ENCODE results near the gene MYH10.
"Not testable (repeated sequence)": the region's sequence is repeated elsewhere in the genome, so short reads cannot be mapped to it uniquely, and the experiment has no call there.

The MYH10 gene

DNA sequence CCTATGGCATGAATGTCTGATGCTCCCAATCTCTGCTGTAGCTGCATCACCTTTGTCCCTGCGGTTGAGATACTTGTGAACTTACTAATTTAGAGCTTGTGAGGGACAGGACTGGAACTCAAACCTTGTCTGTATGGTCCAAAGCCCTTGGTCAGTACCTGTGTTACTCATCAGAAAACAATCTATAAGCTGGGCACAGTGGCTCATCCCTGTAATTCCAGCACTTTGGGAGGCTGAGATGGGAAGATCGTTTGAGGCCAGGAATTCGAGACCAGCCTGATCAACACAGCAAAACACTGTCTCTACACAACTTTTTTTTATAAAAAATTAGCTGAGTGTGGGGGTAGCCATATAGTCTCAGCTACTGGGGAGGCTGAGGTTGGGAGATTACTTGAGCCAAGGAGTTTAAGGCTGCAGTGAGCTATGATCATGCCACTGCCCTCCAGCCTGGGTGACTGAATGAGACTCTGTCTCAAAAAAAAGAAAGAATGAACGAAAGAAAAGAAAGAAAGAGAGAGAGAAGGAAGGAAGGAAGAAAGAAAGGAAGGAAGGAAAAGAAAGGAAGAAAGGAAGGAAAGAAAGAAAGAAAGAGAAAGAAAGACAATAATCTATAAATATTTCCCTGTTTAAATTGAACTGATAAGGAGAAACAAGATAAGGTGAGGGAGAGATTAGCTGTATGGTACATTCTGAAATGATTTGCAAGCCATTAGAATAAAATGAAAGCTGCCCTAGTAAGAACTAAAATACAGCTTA is 31.7 kb upstream of the MYH10 start:
- DNase-seq (ENCODE audit: low read depth, low spot score): no peak
- no peak overlapping the region for H3K4me3 ChIP-seq (ENCODE audit: low read depth, low read length)
- TF ChIP-seq, protein P1, sequence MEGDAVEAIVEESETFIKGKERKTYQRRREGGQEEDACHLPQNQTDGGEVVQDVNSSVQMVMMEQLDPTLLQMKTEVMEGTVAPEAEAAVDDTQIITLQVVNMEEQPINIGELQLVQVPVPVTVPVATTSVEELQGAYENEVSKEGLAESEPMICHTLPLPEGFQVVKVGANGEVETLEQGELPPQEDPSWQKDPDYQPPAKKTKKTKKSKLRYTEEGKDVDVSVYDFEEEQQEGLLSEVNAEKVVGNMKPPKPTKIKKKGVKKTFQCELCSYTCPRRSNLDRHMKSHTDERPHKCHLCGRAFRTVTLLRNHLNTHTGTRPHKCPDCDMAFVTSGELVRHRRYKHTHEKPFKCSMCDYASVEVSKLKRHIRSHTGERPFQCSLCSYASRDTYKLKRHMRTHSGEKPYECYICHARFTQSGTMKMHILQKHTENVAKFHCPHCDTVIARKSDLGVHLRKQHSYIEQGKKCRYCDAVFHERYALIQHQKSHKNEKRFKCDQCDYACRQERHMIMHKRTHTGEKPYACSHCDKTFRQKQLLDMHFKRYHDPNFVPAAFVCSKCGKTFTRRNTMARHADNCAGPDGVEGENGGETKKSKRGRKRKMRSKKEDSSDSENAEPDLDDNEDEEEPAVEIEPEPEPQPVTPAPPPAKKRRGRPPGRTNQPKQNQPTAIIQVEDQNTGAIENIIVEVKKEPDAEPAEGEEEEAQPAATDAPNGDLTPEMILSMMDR (IDR thresholded peaks at IDR 0.05; ENCODE audit: low read depth, low read length): no peak
- in situ Hi-C loops (cut with HindIII; ENCODE audit: low sequenced_read_pairs): no loop called here

DNA sequence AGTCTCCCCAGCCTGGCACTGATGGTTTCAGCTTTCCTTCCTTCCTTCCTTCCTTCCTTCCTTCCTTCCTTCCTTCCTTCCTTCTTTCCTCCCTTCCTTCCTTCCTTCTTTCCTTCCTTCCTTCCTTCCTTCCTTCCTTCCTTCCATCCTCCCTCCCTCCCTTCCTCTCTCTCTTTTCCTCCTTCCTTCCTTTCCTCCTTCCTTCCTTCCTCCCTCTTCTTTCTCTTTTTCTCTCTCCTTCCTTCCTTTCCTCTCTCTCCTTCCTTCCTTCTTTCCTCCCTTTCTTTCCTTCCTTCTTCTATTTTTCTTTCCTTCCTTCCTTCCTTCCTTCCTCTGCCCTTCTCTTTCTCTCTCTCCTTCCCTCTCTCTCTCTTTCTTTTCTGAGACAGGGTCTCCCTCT is 30.2 kb upstream of the MYH10 start:
- in situ Hi-C loops (cut with HindIII; ENCODE audit: low sequenced_read_pairs); DNase-seq (ENCODE audit: low read depth, low spot score); H3K4me3 ChIP-seq (ENCODE audit: low read depth, low read length): not testable (repeated sequence)

DNA sequence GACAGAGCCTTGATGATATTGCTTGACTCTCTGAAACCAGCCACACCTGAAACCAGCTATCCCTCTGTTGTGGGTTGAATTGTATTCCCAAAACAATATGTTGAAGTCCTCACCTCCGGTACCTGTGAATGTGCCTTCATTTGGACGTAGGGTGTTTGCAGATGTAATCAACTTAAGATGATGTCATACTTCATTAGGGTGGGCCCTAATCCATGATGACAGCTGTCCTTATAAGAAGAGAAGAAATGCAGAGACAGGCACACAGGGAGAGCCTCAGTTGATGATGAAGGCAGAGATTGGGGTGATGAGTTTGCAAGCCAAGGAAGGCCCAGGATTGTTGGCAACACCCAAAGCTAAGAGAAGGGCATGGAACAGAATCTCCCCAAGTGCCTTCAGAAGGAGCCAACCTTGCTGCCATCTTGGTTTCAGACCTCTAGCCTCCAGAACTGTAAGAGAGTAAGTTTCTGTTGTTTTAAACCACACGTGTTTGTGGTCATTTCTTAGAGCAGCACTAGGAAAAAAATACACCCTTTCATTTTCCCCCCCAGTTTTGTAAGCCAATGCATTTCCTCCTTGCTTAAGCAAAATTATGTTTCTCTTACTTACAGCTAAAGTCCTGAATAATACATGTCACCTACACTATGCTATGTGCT is 29.4 kb upstream of the MYH10 start:
- no peak overlapping the region for H3K4me3 ChIP-seq (ENCODE audit: low read depth, low read length)
- DNase-seq (ENCODE audit: low read depth, low spot score): no peak
- TF ChIP-seq, protein P1 (IDR thresholded peaks at IDR 0.05; ENCODE audit: low read depth, low read length): no peak
- in situ Hi-C loops (cut with HindIII; ENCODE audit: low sequenced_read_pairs): no loop called here

DNA sequence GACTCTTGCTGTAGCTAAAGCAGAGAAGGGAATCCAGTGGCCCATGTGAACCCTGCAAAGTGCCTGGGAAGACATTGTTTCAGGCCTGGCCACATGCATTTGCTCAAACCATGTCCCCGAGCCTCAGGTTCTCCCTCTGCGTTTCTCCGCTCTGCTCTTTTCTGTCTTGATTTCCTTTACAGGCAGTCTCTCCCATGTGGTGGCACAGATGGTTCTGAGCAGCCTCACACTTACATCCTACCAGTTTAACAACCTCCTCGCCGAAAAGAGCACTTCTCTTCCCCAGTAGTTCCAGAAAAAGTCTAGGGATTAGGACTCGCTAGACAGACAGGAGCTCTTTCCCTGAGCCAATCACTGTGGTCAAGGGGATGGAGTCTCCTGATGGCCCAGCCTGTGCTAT is 28.3 kb upstream of the MYH10 start:
- no peak overlapping the region for H3K4me3 ChIP-seq (ENCODE audit: low read depth, low read length)
- TF ChIP-seq, protein P1 (IDR thresholded peaks at IDR 0.05; ENCODE audit: low read depth, low read length): no peak
- DNase-seq (ENCODE audit: low read depth, low spot score): no peak
- in situ Hi-C loops (cut with HindIII; ENCODE audit: low sequenced_read_pairs): no loop called here

DNA sequence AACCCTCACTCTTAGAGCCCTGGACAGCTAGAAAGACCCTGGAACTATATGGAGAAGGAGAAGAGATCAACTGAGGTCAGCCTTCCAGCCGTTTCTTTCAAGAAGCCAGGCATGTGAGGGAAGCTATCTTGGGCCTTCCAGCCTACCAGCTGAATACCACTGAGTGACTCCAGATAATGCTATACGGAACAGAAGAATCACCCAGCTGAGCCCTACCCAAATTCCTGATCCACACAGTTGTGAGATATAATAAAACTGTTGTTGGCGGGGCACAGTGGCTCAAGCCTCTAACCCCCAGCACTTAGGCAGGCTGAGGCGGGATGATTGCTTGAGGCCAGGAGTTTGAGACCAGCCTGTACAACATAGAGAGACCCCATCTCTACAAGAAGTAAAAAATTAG is 26.2 kb upstream of the MYH10 start:
- TF ChIP-seq, protein P1 (IDR thresholded peaks at IDR 0.05; ENCODE audit: low read depth, low read length): no peak
- in situ Hi-C loops (cut with HindIII; ENCODE audit: low sequenced_read_pairs): no loop called here
- no peak for DNase-seq (ENCODE audit: low read depth, low spot score)
- no peak overlapping the region for H3K4me3 ChIP-seq (ENCODE audit: low read depth, low read length)

DNA sequence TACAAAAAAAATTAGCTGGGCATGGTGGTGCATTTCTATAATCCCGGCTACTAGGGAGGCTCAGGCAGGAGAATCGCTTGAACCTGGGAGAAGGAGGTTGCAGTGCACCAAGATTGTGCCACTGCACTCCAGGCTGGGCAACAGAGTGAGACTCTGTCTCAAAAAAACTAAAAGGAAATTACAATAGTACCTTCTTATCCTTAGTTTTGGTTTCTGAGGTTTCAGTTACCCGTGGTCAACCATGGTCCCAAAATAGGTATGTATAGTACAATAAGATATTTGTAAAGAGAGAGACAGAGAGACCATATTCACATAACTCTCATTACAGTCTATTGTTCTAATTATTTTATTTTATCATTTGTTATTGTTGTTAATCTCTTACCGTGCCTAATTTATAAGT is 24.3 kb upstream of the MYH10 start:
- in situ Hi-C loops (cut with HindIII; ENCODE audit: low sequenced_read_pairs): no loop called here
- TF ChIP-seq, protein P1 (IDR thresholded peaks at IDR 0.05; ENCODE audit: low read depth, low read length): no peak
- no peak overlapping the region for H3K4me3 ChIP-seq (ENCODE audit: low read depth, low read length)
- DNase-seq (ENCODE audit: low read depth, low spot score): no peak

DNA sequence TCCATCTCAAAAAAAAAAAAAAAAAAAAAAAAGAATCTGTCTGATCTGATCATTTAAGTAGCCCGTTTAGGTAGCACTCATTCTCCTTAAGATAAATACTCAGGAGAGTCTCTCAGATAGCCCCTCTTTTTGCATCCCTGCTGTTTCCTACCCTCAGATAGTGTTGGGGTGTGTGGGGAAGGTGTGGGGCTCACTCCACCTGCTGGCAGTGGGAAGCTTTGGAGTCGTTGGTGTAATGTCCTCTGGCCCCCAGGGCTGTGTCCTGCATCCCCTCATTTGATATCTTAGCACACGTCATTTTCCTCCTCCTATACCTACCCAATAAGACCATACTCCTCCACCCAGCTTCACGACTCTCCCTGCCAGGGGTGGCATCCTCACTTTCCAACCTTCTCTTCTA is 20.5 kb upstream of the MYH10 start:
- no peak overlapping the region for H3K4me3 ChIP-seq (ENCODE audit: low read depth, low read length)
- TF ChIP-seq, protein P1 (IDR thresholded peaks at IDR 0.05; ENCODE audit: low read depth, low read length): no peak
- no peak for DNase-seq (ENCODE audit: low read depth, low spot score)
- in situ Hi-C loops (cut with HindIII; ENCODE audit: low sequenced_read_pairs): no loop called here

Measured in astrocyte of the spinal cord (primary cell).